ENCODE results near the gene SLC10A7.

Gene SLC10A7

GRCh38 chr4:146315184-146315583 lies 206.6 kb downstream of the SLC10A7 start:
- DNase-seq (ENCODE audit: low read depth), result no peak
- H3K4me3 ChIP-seq (ENCODE audit: low read depth, low read length), result no peak overlapping the region

GRCh38 chr4:146311238-146311970 lies 210.3 kb downstream of the SLC10A7 start:
- DNase-seq (ENCODE audit: low read depth), result no peak
- no peak overlapping the region for H3K4me3 ChIP-seq (ENCODE audit: low read depth, low read length)
- TF ChIP-seq MYC (IDR thresholded peaks at IDR 0.05; ENCODE audit: low read depth, low read length) (no peak), MAX (IDR thresholded peaks at IDR 0.05; ENCODE audit: low read depth, low read length) (no peak), POLR2A (IDR thresholded peaks at IDR 0.05; ENCODE audit: extremely low read depth, insufficient read length) (no peak), CTCF (IDR thresholded peaks at IDR 0.05; ENCODE audit: low read depth, low read length) (no peak)

More at GRCh38 chr4:146315184-146315583, 206.6 kb downstream of the SLC10A7 start:
- TF ChIP-seq MYC (IDR thresholded peaks at IDR 0.05; ENCODE audit: low read depth, low read length) (no peak), CTCF (IDR thresholded peaks at IDR 0.05; ENCODE audit: low read depth, low read length) (no peak), POLR2A (IDR thresholded peaks at IDR 0.05; ENCODE audit: extremely low read depth, insufficient read length) (no peak), MAX (IDR thresholded peaks at IDR 0.05; ENCODE audit: low read depth, low read length) (no peak)

- DNase-seq (ENCODE audit: low read depth), result no peak
- no peak overlapping the region for H3K4me3 ChIP-seq (ENCODE audit: low read depth, low read length)
- no peak for TF ChIP-seq CTCF (IDR thresholded peaks at IDR 0.05; ENCODE audit: low read depth, low read length)
- no peak for TF ChIP-seq POLR2A (IDR thresholded peaks at IDR 0.05; ENCODE audit: extremely low read depth, insufficient read length)
- no peak for TF ChIP-seq MAX (IDR thresholded peaks at IDR 0.05; ENCODE audit: low read depth, low read length)
- TF ChIP-seq MYC (IDR thresholded peaks at IDR 0.05; ENCODE audit: low read depth, low read length), result no peak
Measured at GRCh38 chr4:146310319-146311021, 211.3 kb downstream of the SLC10A7 start.

- no peak for DNase-seq (ENCODE audit: low read depth)
- no peak for TF ChIP-seq MYC (IDR thresholded peaks at IDR 0.05; ENCODE audit: low read depth, low read length)
- TF ChIP-seq CTCF (IDR thresholded peaks at IDR 0.05; ENCODE audit: low read depth, low read length), result no peak
- TF ChIP-seq MAX (IDR thresholded peaks at IDR 0.05; ENCODE audit: low read depth, low read length), result no peak
- no peak for TF ChIP-seq POLR2A (IDR thresholded peaks at IDR 0.05; ENCODE audit: extremely low read depth, insufficient read length)
- no peak overlapping the region for H3K4me3 ChIP-seq (ENCODE audit: low read depth, low read length)
Measured at GRCh38 chr4:146308951-146309350, 212.8 kb downstream of the SLC10A7 start.

- H3K4me3 ChIP-seq (ENCODE audit: low read depth, low read length), result no peak overlapping the region
- no peak for TF ChIP-seq POLR2A (IDR thresholded peaks at IDR 0.05; ENCODE audit: extremely low read depth, insufficient read length)
- TF ChIP-seq MAX (IDR thresholded peaks at IDR 0.05; ENCODE audit: low read depth, low read length), result no peak
- TF ChIP-seq MYC (IDR thresholded peaks at IDR 0.05; ENCODE audit: low read depth, low read length), result no peak
- no peak for TF ChIP-seq CTCF (IDR thresholded peaks at IDR 0.05; ENCODE audit: low read depth, low read length)
- no peak for DNase-seq (ENCODE audit: low read depth)
Measured at GRCh38 chr4:146302822-146303221, 218.9 kb downstream of the SLC10A7 start.
